Sigmoid colon (tissue), 7 donors: ENCODE measurements around the gene TOP3B. TPM values are rescaled to one million over a fixed set of nuclear protein-coding genes. Genes with fewer than 3 reads are reported as not detected.

Experiments
- DNase-seq: peaks from one replicate; pipeline ENCODE4 v3.0.0-alpha.2; 2019
- H3K27ac ChIP-seq, 4 donors: fragments of 200-600 bp; sonication (generic); one replicate each; pipeline ENCODE4 v1.5.1; 2016 to 2019; ENCODE audit warnings: mild to moderate bottlenecking in 1 of 4
- H3K27me3 ChIP-seq, 3 donors: fragments of 200-600 bp; sonication (generic); one replicate each; pipeline ENCODE4 v1.5.1; 2019; ENCODE audit warnings: mild to moderate bottlenecking in 1 of 3
- H3K36me3 ChIP-seq, 4 donors: fragments of 200-600 bp; sonication (generic); one replicate each; pipeline ENCODE4 v1.5.1; 2016 to 2019
- H3K4me1 ChIP-seq, 4 donors: fragments of 200-600 bp; sonication (generic); one replicate each; pipeline ENCODE4 v1.5.1; 2017 to 2019
- H3K4me3 ChIP-seq, 4 donors: fragments of 200-600 bp; sonication (generic); one replicate each; pipeline ENCODE4 v1.5.1; 2017 to 2019; ENCODE audit warnings: mild to moderate bottlenecking in 2 of 4, moderate library complexity in 1 of 4
- H3K9me3 ChIP-seq, 4 donors: fragments of 200-600 bp in 3 of 4; sonication (generic) in 3 of 4; one replicate each; pipeline versions ENCODE4 v1.5.1 to v1.6.1; 2013 to 2019
- EP300 ChIP-seq, 4 donors: sonication (generic); formaldehyde crosslinking; IDR thresholded peaks; one replicate each; pipeline ENCODE4 v1.6.1; 2017; ENCODE audit warnings: antibody characterized with exemption in 4 of 4
- POLR2A ChIP-seq, 2 donors: fragments of 450-650 bp; IDR thresholded peaks; one replicate each; pipeline ENCODE4 v1.6.1; 2016; ENCODE audit warnings: antibody characterized with exemption in 2 of 2, mild to moderate bottlenecking in 2 of 2, moderate library complexity in 2 of 2
- POLR2AphosphoS5 ChIP-seq, 4 donors: sonication (generic); formaldehyde crosslinking; IDR thresholded peaks; one replicate each; pipeline ENCODE4 v1.6.1; 2017; ENCODE audit warnings: antibody characterized with exemption in 4 of 4
- WGBS, 2 donors: extraction: QIAGEN DNeasy Blood & Tissue Kit; methylation state at CpG; one replicate each; pipeline ENCODE4 v1.1.7; 2013; 5-methylcytosine and 5-hydroxymethylcytosine counted together
- intact Hi-C: fragments of 100-400 bp; cut with DNase I; formaldehyde crosslinking; loops from one replicate; pipeline ENCODE4 v1.15.1; 2023
- polyA plus RNA-seq, 3 donors: library from polyadenylated mRNA; stranded (reverse); fragments of 200-250 nt; gene quantifications; one replicate each; pipeline ENCODE4 v1.2.3, GENCODE V29; 2013
- total RNA-seq, 4 donors: library from RNA; depleted of rRNA; stranded (reverse); fragments of >200 nt; gene quantifications; one replicate each; pipeline ENCODE4 v1.1.0, GENCODE V29; 2016
- TF ChIP-seq, protein P1 (sequence below), 4 experiments: fragments of 450-650 bp in 3 of 4; fragments of 200-600 bp in 1 of 4; IDR thresholded peaks; one replicate each; pipeline ENCODE4 v1.5.1; 2016 to 2019; ENCODE audit warnings: antibody characterized with exemption in 4 of 4, mild to moderate bottlenecking in 3 of 4, moderate library complexity in 2 of 4
- donor health status: healthy with polysubstance abuse.
- donor health status: Bipolar disorder and iron deficiency.
- donor health status: healthy.

The TOP3B gene
- total and polyA plus RNA-seq, 7 donors: 3.5 to 45.1 (median 17.9) TPM

DNA sequence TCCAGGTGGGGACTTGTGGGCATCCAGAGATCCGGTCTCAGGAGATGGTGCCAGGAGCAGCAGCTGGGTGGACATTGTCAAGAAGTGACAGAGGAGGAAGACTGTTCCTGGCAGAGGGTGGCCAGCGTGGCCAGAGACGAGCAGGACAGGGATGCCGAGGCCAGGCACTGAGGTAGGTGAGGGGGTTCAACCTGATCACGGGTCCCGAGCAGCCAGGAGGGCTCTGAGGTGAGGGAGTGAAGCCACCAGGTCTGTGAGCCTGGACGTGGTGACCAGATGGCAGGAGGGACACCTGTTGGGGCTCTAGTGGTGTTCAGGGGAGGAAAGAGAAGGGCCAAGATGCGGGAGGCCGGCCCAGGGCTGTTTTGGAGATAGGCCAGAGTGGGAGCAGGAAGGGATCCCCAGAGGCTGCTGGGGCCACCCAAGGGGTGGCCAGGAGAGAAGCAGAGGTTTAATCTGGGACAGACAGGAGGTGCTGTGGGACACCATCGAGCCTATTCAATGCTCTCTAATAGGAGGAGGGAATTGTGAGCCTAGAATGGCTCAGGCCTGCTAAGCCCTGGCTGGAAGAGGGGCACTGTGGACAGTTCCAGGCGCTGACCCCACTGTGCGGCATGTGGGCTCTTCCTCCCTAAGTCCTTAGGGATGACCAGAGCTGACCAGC is 36.2 kb downstream of the TOP3B start:
- H3K4me1 ChIP-seq: peaks cover 0 to 65% (median 49%) of the 10 kb centered on the region in 4 donors

DNA sequence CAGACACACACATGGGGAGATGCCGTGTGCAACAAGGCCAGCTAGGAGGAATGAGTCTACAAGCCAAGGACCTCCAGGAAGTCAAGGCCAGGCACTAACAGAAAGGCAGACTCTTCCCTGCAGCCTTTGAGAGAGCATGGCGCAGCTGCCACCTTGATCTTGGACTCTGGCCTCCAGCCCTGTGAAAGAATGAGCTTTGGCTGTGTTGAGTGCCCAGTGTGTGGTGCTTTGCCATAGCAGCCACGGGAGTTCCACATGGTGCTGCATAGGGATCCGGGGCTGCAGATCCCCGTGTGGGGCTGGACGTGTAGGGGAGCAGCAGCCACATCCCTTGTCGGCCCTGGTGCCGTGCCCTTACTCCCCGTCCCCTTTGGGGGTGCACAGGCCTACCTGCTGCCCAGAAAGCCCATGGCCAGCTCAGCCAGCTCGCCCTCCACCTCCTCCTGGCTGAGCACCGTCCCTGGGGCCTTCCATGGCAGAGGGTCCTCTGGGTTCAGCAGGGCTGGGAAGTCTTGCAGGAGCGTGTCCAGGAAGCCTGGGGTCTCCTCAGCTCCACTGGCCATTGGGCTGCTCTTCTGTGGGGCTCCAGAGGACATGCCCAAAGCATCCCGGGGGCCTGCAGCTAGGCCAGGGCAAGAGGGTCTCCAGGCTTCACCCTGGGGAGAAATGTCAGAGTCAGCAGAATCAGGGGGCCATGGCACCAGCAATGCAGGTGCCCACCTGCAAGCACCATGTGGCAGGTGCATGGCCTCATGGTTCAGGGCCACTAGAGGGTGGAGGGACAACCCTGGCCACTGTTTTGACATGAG is 36.9 kb downstream of the TOP3B start:
- Histone ChIP-seq H3K4me3 (no peak overlapping the region), H3K27ac (peak overlapping the region in 2 of 4 donors; percentile 67 to 69), H3K4me1 (peaks cover 0 to 65% (median 50%) of the 10 kb centered on the region in 4 donors), H3K36me3 (peaks cover 0 to 20% (median 9%) of the 10 kb centered on the region in 4 donors), H3K9me3 (no peaks in the 10 kb centered on the region), H3K27me3 (no peaks in the 10 kb centered on the region)
- no peak for DNase-seq
- TF ChIP-seq, protein P1, sequence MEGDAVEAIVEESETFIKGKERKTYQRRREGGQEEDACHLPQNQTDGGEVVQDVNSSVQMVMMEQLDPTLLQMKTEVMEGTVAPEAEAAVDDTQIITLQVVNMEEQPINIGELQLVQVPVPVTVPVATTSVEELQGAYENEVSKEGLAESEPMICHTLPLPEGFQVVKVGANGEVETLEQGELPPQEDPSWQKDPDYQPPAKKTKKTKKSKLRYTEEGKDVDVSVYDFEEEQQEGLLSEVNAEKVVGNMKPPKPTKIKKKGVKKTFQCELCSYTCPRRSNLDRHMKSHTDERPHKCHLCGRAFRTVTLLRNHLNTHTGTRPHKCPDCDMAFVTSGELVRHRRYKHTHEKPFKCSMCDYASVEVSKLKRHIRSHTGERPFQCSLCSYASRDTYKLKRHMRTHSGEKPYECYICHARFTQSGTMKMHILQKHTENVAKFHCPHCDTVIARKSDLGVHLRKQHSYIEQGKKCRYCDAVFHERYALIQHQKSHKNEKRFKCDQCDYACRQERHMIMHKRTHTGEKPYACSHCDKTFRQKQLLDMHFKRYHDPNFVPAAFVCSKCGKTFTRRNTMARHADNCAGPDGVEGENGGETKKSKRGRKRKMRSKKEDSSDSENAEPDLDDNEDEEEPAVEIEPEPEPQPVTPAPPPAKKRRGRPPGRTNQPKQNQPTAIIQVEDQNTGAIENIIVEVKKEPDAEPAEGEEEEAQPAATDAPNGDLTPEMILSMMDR (IDR thresholded peaks at IDR 0.05): no peak
- TF ChIP-seq POLR2AphosphoS5 (IDR thresholded peaks at IDR 0.05): no peak
- TF ChIP-seq POLR2A (IDR thresholded peaks at IDR 0.05): no peak
- no peak for TF ChIP-seq EP300 (IDR thresholded peaks at IDR 0.05)
- intact Hi-C loops: no loop called here
- WGBS, 2 donors: 92 to 96% methylated on average over 13 of the region's 13 CpGs

More for the DNA sequence above, 36.2 kb downstream of the TOP3B start:
- no peak for DNase-seq
- WGBS, 2 donors: 89 to 91% methylated on average over 12 of the region's 12 CpGs
- Histone ChIP-seq H3K27ac (peak overlapping the region; percentile 48 to 69 (median 68)), H3K27me3 (no peaks in the 10 kb centered on the region), H3K9me3 (no peaks in the 10 kb centered on the region), H3K4me3 (no peak overlapping the region), H3K36me3 (peaks cover 0 to 20% (median 9%) of the 10 kb centered on the region in 4 donors)
- TF ChIP-seq, protein P1 (IDR thresholded peaks at IDR 0.05): no peak
- TF ChIP-seq POLR2AphosphoS5 (IDR thresholded peaks at IDR 0.05) (no peak), POLR2A (IDR thresholded peaks at IDR 0.05) (no peak), EP300 (IDR thresholded peaks at IDR 0.05) (no peak)
- intact Hi-C loops: no loop called here

DNA sequence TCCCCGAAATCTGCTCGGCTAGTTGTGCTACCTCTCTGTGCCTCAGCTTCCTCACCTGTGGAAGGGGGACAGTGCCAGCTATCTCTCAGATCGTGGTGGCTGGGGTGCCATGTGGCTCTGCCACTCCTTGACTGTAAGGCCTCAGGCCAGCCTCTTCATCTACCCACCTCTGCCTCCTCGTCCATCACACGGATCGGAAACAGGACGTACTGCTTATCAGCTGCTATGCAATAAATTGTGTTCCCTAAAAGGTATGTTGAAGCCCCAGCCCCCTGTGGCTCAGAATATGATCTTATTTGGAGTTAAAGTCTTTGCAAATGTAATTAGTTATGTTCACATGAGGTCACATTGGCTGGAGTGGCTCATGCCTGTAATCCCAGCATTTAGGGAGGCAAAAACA is 37.7 kb downstream of the TOP3B start:
- H3K4me1 ChIP-seq: peaks cover 0 to 72% (median 49%) of the 10 kb centered on the region in 4 donors
- intact Hi-C loops: no loop called here
- TF ChIP-seq POLR2AphosphoS5 (IDR thresholded peaks at IDR 0.05): no peak
- TF ChIP-seq, protein P1 (IDR thresholded peaks at IDR 0.05): no peak
- TF ChIP-seq POLR2A (IDR thresholded peaks at IDR 0.05): no peak
- TF ChIP-seq EP300 (IDR thresholded peaks at IDR 0.05): no peak
- no peak for DNase-seq
- no peaks in the 10 kb centered on the region for H3K9me3 ChIP-seq
- H3K27ac ChIP-seq: peak overlapping the region in 2 of 4 donors; percentile 94
- peaks cover 0 to 20% (median 9%) of the 10 kb centered on the region in 4 donors for H3K36me3 ChIP-seq
- H3K4me3 ChIP-seq: no peak overlapping the region
- H3K27me3 ChIP-seq: no peaks in the 10 kb centered on the region
- WGBS, 2 donors: 86 to 90% methylated on average over 7 of the region's 7 CpGs

DNA sequence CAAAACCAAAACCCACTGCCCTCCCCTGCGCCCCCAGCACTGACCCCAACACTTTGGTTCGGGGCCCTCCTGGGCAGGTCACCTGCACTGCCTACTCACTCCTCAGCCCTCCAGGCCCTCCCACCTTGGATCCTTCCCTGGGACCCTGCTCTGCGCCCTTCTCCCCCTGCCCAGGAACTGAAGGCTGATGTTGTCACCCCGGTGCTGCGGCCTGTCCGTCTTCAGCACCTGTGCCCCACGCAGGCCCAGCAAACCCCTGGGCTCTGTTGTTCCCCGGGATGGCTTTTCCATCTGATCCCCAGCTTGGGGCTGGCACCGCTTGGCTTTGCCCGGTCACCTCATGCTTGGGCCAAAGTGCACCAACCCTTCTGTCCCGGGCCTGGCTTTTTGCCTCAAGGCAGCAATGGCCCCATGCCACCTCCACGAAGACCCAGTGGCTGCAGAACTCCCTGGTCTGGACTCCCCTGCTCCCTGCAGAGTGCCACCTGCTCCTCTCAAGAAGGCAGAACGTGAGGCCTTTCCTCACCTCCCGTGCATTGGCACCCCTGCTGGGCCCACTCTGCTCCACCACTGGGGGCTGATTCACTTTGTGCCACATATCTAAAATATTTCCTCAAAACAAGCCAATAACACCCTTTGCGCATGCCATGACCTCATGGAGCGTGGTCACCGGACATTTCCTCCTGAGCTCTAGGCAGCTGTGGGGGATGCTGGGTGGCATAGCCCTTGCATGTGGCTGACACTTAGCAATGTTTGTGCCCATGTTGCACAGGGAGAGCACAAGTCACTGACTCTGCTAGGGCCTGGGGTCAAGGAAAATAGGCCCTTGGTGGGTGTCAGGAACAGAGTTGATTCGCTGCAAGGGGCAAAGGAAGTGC is 38.8 kb downstream of the TOP3B start:
- Histone ChIP-seq H3K27me3 (no peaks in the 10 kb centered on the region), H3K4me1 (peaks cover 0 to 75% (median 60%) of the 10 kb centered on the region in 4 donors), H3K36me3 (peaks cover 0 to 20% (median 9%) of the 10 kb centered on the region in 4 donors), H3K4me3 (no peak overlapping the region), H3K9me3 (no peaks in the 10 kb centered on the region), H3K27ac (peak overlapping the region; percentile 94 to 96 (median 94))
- WGBS, 2 donors: 92 to 93% methylated on average over 18 of the region's 18 CpGs
- intact Hi-C loops: no loop called here
- no peak for DNase-seq
- TF ChIP-seq, protein P1 (IDR thresholded peaks at IDR 0.05): no peak
- TF ChIP-seq EP300 (IDR thresholded peaks at IDR 0.05): no peak
- no peak for TF ChIP-seq POLR2AphosphoS5 (IDR thresholded peaks at IDR 0.05)
- no peak for TF ChIP-seq POLR2A (IDR thresholded peaks at IDR 0.05)
